Measurements from ENCODE around the gene SPACA6. TPM values are rescaled to one million over a fixed set of nuclear protein-coding genes. Genes with fewer than 3 reads are reported as not detected.

SPACA6 gene
- polyA plus RNA-seq, 1 donor (not counting 4 experiments of a cell fraction or from before 2014, with no cell fraction given) = 4.3 TPM

- H3K79me2 ChIP-seq (ENCODE audit: control insufficient read depth, insufficient read depth, low read length) = no peaks in the 10 kb centered on the region
- dilution Hi-C loops (cut with MboI; ENCODE audit: extremely low pct_ligation_motif_present, low sequenced_read_pairs) = no loop called here
- peaks cover 2% of the 10 kb centered on the region for H3K9me3 ChIP-seq (ENCODE audit: control insufficient read depth, low read depth, low read length)
- no peak for FAIRE-seq
- H3K36me3 ChIP-seq (ENCODE audit: control insufficient read depth in 2 of 2, extremely low read depth in 1 of 2, insufficient read depth in 2 of 2, low read length in 2 of 2) = no peaks in the 10 kb centered on the region
- H3K27ac ChIP-seq (ENCODE audit: control insufficient read depth, insufficient read depth, low read length) = no peak overlapping the region
- no peak for DNase-seq (ENCODE audit: low read depth, low spot score)
- peaks cover 5% of the 10 kb centered on the region for H3K27me3 ChIP-seq (ENCODE audit: control insufficient read depth, extremely low read depth, insufficient read depth, low read length)
- H3K9ac ChIP-seq (ENCODE audit: control insufficient read depth, extremely low read depth, insufficient read depth, low read length) = no peak overlapping the region
- H3K4me2 ChIP-seq (ENCODE audit: control insufficient read depth, extremely low read depth, insufficient read depth, low read depth, low read length) = no peak overlapping the region
- no peaks in the 10 kb centered on the region for H4K20me1 ChIP-seq (ENCODE audit: control insufficient read depth, extremely low read depth, insufficient read depth, low read length)
- no peaks in the 10 kb centered on the region for H3K9me1 ChIP-seq (ENCODE audit: control insufficient read depth, extremely low read depth, insufficient read depth, low read length)
- H2AFZ ChIP-seq (ENCODE audit: control insufficient read depth, low read length) = no peak overlapping the region
- no peak for TF ChIP-seq EZH2 (IDR thresholded peaks at IDR 0.05; ENCODE audit: low read length)
- no peak for TF ChIP-seq CTCF (optimal IDR thresholded peaks at IDR 0.05 in 1 of 3, IDR thresholded peaks at IDR 0.05 in 1 of 3, conservative IDR thresholded peaks at IDR 0.05 in 1 of 3; ENCODE audit: extremely low read depth in 1 of 3, insufficient read depth in 2 of 3, low read length in 3 of 3)
- H3K4me3 ChIP-seq (ENCODE audit: control insufficient read depth in 2 of 3, extremely low read depth in 1 of 3, insufficient read depth in 2 of 3, low read depth in 1 of 3, low read length in 3 of 3) = no peak overlapping the region
- H3K4me1 ChIP-seq (ENCODE audit: control insufficient read depth, extremely low read depth, insufficient read depth, low read length) = peaks cover 24% of the 10 kb centered on the region
Observed at GRCh38 chr19:51729781-51730180, 36.7 kb downstream of the SPACA6 start.

- no peak for FAIRE-seq
- H3K4me1 ChIP-seq (ENCODE audit: control insufficient read depth, extremely low read depth, insufficient read depth, low read length) = no peaks in the 10 kb centered on the region
- no peaks in the 10 kb centered on the region for H3K27me3 ChIP-seq (ENCODE audit: control insufficient read depth, extremely low read depth, insufficient read depth, low read length)
- H3K9me3 ChIP-seq (ENCODE audit: control insufficient read depth, low read depth, low read length) = peaks cover 2% of the 10 kb centered on the region
- H3K4me3 ChIP-seq (ENCODE audit: control insufficient read depth in 2 of 3, extremely low read depth in 1 of 3, insufficient read depth in 2 of 3, low read depth in 1 of 3, low read length in 3 of 3) = no peak overlapping the region
- dilution Hi-C loops (cut with MboI; ENCODE audit: extremely low pct_ligation_motif_present, low sequenced_read_pairs) = no loop called here
- no peaks in the 10 kb centered on the region for H3K36me3 ChIP-seq (ENCODE audit: control insufficient read depth in 2 of 2, extremely low read depth in 1 of 2, insufficient read depth in 2 of 2, low read length in 2 of 2)
- TF ChIP-seq CTCF (optimal IDR thresholded peaks at IDR 0.05 in 1 of 3, IDR thresholded peaks at IDR 0.05 in 1 of 3, conservative IDR thresholded peaks at IDR 0.05 in 1 of 3; ENCODE audit: extremely low read depth in 1 of 3, insufficient read depth in 2 of 3, low read length in 3 of 3) = no peak
- no peak for TF ChIP-seq EZH2 (IDR thresholded peaks at IDR 0.05; ENCODE audit: low read length)
- H3K9me1 ChIP-seq (ENCODE audit: control insufficient read depth, extremely low read depth, insufficient read depth, low read length) = no peaks in the 10 kb centered on the region
- DNase-seq (ENCODE audit: low read depth, low spot score) = no peak
- no peak overlapping the region for H3K4me2 ChIP-seq (ENCODE audit: control insufficient read depth, extremely low read depth, insufficient read depth, low read depth, low read length)
- no peak overlapping the region for H3K9ac ChIP-seq (ENCODE audit: control insufficient read depth, extremely low read depth, insufficient read depth, low read length)
- H4K20me1 ChIP-seq (ENCODE audit: control insufficient read depth, extremely low read depth, insufficient read depth, low read length) = no peaks in the 10 kb centered on the region
- H3K79me2 ChIP-seq (ENCODE audit: control insufficient read depth, insufficient read depth, low read length) = no peaks in the 10 kb centered on the region
- H2AFZ ChIP-seq (ENCODE audit: control insufficient read depth, low read length) = no peak overlapping the region
- H3K27ac ChIP-seq (ENCODE audit: control insufficient read depth, insufficient read depth, low read length) = no peak overlapping the region
Observed at GRCh38 chr19:51733742-51734522, 40.8 kb downstream of the SPACA6 start.

All from keratinocyte (primary cell).